ENCODE measurements around the gene HLCS. TPM values are rescaled to one million over a fixed set of nuclear protein-coding genes. Genes with fewer than 3 reads are reported as not detected.

The HLCS gene
- polyA plus RNA-seq, 1 experiment: 22.3 TPM

DNA sequence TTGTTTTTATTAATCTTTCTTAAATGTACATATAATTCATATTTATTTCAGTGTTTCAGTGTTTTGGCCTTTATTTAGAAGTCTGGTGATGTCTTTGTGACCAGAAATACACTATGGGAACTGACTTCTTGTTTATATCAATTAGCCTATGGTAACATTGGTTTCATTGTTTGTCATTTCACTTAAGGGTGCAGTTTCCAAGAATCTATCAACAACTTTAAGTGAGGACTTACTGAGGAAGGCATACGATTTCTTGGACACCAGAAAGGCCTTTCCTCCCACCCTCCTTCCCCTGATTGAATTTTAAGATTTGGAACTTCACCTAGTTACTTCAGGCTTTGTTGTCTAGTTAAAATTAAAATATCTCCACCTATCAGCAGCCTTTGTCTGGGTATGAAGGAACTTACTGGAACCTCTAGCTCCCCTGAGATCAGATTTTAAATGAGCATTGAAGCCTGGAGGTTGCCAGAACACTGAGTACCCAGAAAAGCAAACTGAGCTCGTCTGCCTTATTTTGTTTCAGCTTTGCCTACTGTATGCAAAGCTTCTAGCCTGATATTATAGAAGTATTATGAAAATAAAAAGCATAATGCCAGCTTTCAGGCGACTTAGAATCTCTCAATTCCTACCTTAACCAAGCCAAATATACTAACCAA, 34.2 kb downstream of the HLCS start:
- H3K27me3 ChIP-seq (ENCODE audit: control insufficient read depth, insufficient read depth, low read length): no peaks in the 10 kb centered on the region
- no peaks in the 10 kb centered on the region for H3K9me3 ChIP-seq (ENCODE audit: control insufficient read depth, insufficient read depth, low read length)
- no peak for DNase-seq (ENCODE audit: low read depth, low spot score)
- CTCF ChIA-PET: interaction anchor here (1.0 kb wide), 1 partner anchor 302 kb away, joined by 3 read pairs; no protein-coding TSS in a partner anchor
- POLR2A ChIA-PET: no interaction called here
- H3K4me3 ChIP-seq (ENCODE audit: low read depth, low read length): no peak overlapping the region
- TF ChIP-seq, protein P1, sequence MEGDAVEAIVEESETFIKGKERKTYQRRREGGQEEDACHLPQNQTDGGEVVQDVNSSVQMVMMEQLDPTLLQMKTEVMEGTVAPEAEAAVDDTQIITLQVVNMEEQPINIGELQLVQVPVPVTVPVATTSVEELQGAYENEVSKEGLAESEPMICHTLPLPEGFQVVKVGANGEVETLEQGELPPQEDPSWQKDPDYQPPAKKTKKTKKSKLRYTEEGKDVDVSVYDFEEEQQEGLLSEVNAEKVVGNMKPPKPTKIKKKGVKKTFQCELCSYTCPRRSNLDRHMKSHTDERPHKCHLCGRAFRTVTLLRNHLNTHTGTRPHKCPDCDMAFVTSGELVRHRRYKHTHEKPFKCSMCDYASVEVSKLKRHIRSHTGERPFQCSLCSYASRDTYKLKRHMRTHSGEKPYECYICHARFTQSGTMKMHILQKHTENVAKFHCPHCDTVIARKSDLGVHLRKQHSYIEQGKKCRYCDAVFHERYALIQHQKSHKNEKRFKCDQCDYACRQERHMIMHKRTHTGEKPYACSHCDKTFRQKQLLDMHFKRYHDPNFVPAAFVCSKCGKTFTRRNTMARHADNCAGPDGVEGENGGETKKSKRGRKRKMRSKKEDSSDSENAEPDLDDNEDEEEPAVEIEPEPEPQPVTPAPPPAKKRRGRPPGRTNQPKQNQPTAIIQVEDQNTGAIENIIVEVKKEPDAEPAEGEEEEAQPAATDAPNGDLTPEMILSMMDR (IDR thresholded peaks at IDR 0.05; ENCODE audit: low read depth, low read length): no peak
- no peak overlapping the region for H3K27ac ChIP-seq (ENCODE audit: low read depth, low read length)

- POLR2A ChIA-PET: no interaction called here
- Histone ChIP-seq H3K27me3 (ENCODE audit: control insufficient read depth, insufficient read depth, low read length) (no peaks in the 10 kb centered on the region), H3K4me3 (ENCODE audit: low read depth, low read length) (no peak overlapping the region), H3K9me3 (ENCODE audit: control insufficient read depth, insufficient read depth, low read length) (no peaks in the 10 kb centered on the region), H3K27ac (ENCODE audit: low read depth, low read length) (no peak overlapping the region)
- CTCF ChIA-PET: interaction anchor here (1.1 to 1.9 kb wide), 3 partner anchors 14 to 299 kb away, joined by 3 to 5 read pairs (median 4); no protein-coding TSS in a partner anchor
- no peak for DNase-seq (ENCODE audit: low read depth, low spot score)
- TF ChIP-seq, protein P1 (IDR thresholded peaks at IDR 0.05; ENCODE audit: low read depth, low read length): 0 out of 2 replicates have a peak, but pooled peaks have one; percentile 24
These were observed 36.8 kb downstream of the HLCS start for GRCh38 chr21:36929622-36930021.

DNA sequence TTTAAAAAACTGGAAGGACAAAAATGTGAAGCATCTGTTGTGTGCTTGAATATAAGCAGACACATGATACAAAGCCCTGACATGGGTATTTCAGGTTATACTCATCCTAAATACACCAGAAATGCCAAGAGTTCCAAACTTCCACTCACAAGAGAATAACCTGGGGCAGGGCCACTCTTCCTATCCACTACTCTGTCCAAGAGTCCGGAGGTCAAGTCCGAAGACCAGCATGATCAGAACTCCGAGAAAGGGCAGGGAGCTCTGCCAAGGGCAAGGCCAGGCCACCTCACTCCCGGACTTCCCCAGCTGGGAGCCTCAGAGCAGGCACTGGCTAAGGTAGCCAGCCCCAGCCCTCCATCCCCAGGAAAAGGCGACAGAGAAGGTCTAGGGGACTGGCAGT, 37.5 kb downstream of the HLCS start:
- H3K27me3 ChIP-seq (ENCODE audit: control insufficient read depth, insufficient read depth, low read length): no peaks in the 10 kb centered on the region
- H3K27ac ChIP-seq (ENCODE audit: low read depth, low read length): no peak overlapping the region
- H3K9me3 ChIP-seq (ENCODE audit: control insufficient read depth, insufficient read depth, low read length): no peaks in the 10 kb centered on the region
- TF ChIP-seq, protein P1 (IDR thresholded peaks at IDR 0.05; ENCODE audit: low read depth, low read length): no peak
- DNase-seq (ENCODE audit: low read depth, low spot score): no peak
- H3K4me3 ChIP-seq (ENCODE audit: low read depth, low read length): no peak overlapping the region
- CTCF ChIA-PET: interaction anchor here (1.1 to 2.3 kb wide), 4 partner anchors 14 to 424 kb away, joined by 3 to 11 read pairs (median 4); no protein-coding TSS in a partner anchor
- POLR2A ChIA-PET: no interaction called here

GRCh38 chr21:36927719-36928117, 38.8 kb downstream of the HLCS start:
- peak; percentile 89 for DNase-seq (ENCODE audit: low read depth, low spot score)
- H3K4me3 ChIP-seq (ENCODE audit: low read depth, low read length): no peak overlapping the region
- ChIA-PET CTCF (interaction anchor here (0.5 to 2.3 kb wide), 11 partner anchors 11 to 424 kb away, joined by 3 to 11 read pairs (median 4); no protein-coding TSS in a partner anchor), POLR2A (no interaction called here)
- H3K27me3 ChIP-seq (ENCODE audit: control insufficient read depth, insufficient read depth, low read length): no peaks in the 10 kb centered on the region
- no peaks in the 10 kb centered on the region for H3K9me3 ChIP-seq (ENCODE audit: control insufficient read depth, insufficient read depth, low read length)
- TF ChIP-seq, protein P1 (IDR thresholded peaks at IDR 0.05; ENCODE audit: low read depth, low read length): peak; percentile 95
- H3K27ac ChIP-seq (ENCODE audit: low read depth, low read length): no peak overlapping the region

DNA sequence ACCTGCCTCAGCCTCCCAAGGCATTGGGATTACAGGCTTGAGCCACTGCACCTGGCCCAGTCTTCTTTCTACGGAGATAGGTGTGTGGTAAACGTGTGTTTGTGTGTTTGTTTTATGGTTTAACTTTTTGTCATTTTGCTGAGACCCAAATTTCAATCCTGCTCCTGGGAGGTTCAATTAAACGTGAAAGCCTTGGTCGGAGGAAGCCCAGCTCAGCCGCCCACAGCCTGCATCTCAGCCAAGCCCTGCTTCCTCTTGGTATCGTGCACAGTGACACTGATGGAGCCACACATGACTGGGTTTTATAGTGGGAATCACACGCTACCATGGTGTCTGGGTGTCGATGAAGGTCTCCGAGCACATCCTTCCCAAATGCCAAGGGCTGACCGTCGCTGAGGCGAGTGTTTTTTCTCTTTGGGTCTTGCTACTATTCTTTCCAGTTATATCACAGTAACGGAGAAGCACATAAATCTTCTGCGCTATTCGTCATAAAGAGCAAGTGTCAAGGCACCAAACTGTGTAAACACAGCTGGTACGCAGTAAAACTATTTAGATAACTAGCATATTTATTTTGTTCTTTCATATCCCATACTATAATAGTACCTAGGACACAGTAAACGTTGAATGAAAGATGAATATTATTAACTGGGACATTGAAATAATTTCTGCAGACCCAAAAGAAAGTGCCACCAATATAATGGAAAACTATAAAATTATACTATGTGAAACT, 39.3 kb downstream of the HLCS start:
- ChIA-PET POLR2A (no interaction called here), CTCF (interaction anchor here (0.5 to 2.3 kb wide), 13 partner anchors 7 to 424 kb away, joined by 3 to 11 read pairs (median 5); no protein-coding TSS in a partner anchor)
- no peak for DNase-seq (ENCODE audit: low read depth, low spot score)
- H3K27ac ChIP-seq (ENCODE audit: low read depth, low read length): peak overlapping the region; percentile 40
- TF ChIP-seq, protein P1 (IDR thresholded peaks at IDR 0.05; ENCODE audit: low read depth, low read length): no peak
- no peaks in the 10 kb centered on the region for H3K9me3 ChIP-seq (ENCODE audit: control insufficient read depth, insufficient read depth, low read length)
- no peak overlapping the region for H3K4me3 ChIP-seq (ENCODE audit: low read depth, low read length)
- no peaks in the 10 kb centered on the region for H3K27me3 ChIP-seq (ENCODE audit: control insufficient read depth, insufficient read depth, low read length)
